H9 (cell line): ENCODE measurements around the gene PRRX2. TPM values are rescaled to one million over a fixed set of nuclear protein-coding genes. Genes with fewer than 3 reads are reported as not detected.

ENCODE experiments used
- DNase-seq: peaks from one replicate; pipeline ENCODE4 v3.0.0-alpha.2; 2017
- H2AFZ ChIP-seq: one replicate; pipeline ENCODE4 v1.6.1; 2013; ENCODE audit warnings: mild to moderate bottlenecking, low read length, control low read depth, moderate library complexity
- H2AK5ac ChIP-seq: 2 replicates; pipeline ENCODE4 v1.6.1; 2013; ENCODE audit warnings: low read length, control low read depth, mixed read lengths; ENCODE audit not compliant: insufficient read length
- H2BK120ac ChIP-seq: one replicate; pipeline ENCODE4 v1.6.1; 2013; ENCODE audit warnings: low read depth, mild to moderate bottlenecking, low read length, control low read depth, inconsistent platforms; ENCODE audit not compliant: poor library complexity, severe bottlenecking
- H2BK12ac ChIP-seq: 2 replicates; pipeline ENCODE4 v1.6.1; 2013; ENCODE audit warnings: low read length, control low read depth, mixed read lengths, low read depth; ENCODE audit not compliant: insufficient read length
- H2BK15ac ChIP-seq: 2 replicates; pipeline ENCODE4 v1.6.1; 2013; ENCODE audit warnings: low read depth, low read length, control low read depth
- H2BK20ac ChIP-seq: one replicate; pipeline ENCODE4 v1.6.1; 2013; ENCODE audit warnings: low read depth, mild to moderate bottlenecking, low read length, control low read depth, inconsistent platforms; ENCODE audit not compliant: poor library complexity, severe bottlenecking
- H2BK5ac ChIP-seq: 2 replicates; pipeline ENCODE4 v1.6.1; 2013; ENCODE audit warnings: low read length, control low read depth, mixed read lengths; ENCODE audit not compliant: insufficient read length
- H3K14ac ChIP-seq: 2 replicates; pipeline ENCODE4 v1.6.1; 2013; ENCODE audit warnings: low read length, control low read depth; ENCODE audit not compliant: insufficient read depth
- H3K18ac ChIP-seq: 2 replicates; pipeline ENCODE4 v1.6.1; 2013; ENCODE audit warnings: low read depth, mild to moderate bottlenecking, mixed read lengths, low read length, control low read depth; ENCODE audit not compliant: insufficient read length
- H3K23ac ChIP-seq: 2 replicates; pipeline ENCODE4 v1.6.1; 2013; ENCODE audit warnings: low read length, control low read depth, mixed read lengths, low read depth; ENCODE audit not compliant: insufficient read length
- H3K23me2 ChIP-seq: 2 replicates; pipeline ENCODE4 v1.6.1; 2013; ENCODE audit warnings: low read depth, mild to moderate bottlenecking, mixed read lengths, low read length, control low read depth; ENCODE audit not compliant: insufficient read length, poor library complexity, severe bottlenecking
- H3K27ac ChIP-seq: 2 replicates; pipeline ENCODE4 v1.5.1; 2013; ENCODE audit warnings: low read length, control low read depth, mixed read lengths, low read depth; ENCODE audit not compliant: insufficient read length
- H3K27me3 ChIP-seq: 2 replicates; pipeline ENCODE4 v1.6.1; 2013; ENCODE audit warnings: low read length, control low read depth, inconsistent platforms; ENCODE audit not compliant: insufficient read depth
- H3K4ac ChIP-seq: 2 replicates; pipeline ENCODE4 v1.6.1; 2013; ENCODE audit warnings: low read depth, mild to moderate bottlenecking, control low read depth, inconsistent platforms, low read length, moderate library complexity
- H3K4me1 ChIP-seq: 2 replicates; pipeline ENCODE4 v1.6.1; 2013; ENCODE audit warnings: low read length, control low read depth, inconsistent platforms; ENCODE audit not compliant: insufficient read depth
- H3K4me2 ChIP-seq: 2 replicates; pipeline ENCODE4 v1.6.1; 2013; ENCODE audit warnings: low read length, control low read depth, mixed read lengths; ENCODE audit not compliant: insufficient read length, insufficient read depth
- H3K56ac ChIP-seq: 2 replicates; pipeline ENCODE4 v1.6.1; 2013; ENCODE audit warnings: low read depth, mild to moderate bottlenecking, mixed read lengths, low read length, control low read depth; ENCODE audit not compliant: insufficient read length
- H3K79me1 ChIP-seq: 2 replicates; pipeline ENCODE4 v1.6.1; 2013; ENCODE audit warnings: low read depth, mild to moderate bottlenecking, moderate library complexity, low read length, control low read depth, inconsistent platforms; ENCODE audit not compliant: insufficient read depth, poor library complexity, severe bottlenecking
- H3K79me2 ChIP-seq: 2 replicates; pipeline ENCODE4 v1.6.1; 2013; ENCODE audit warnings: low read length, control low read depth, inconsistent platforms; ENCODE audit not compliant: insufficient read depth
- H3K9ac ChIP-seq: 2 replicates; pipeline ENCODE4 v1.6.1; 2013; ENCODE audit warnings: low read length, control low read depth, mixed read lengths; ENCODE audit not compliant: insufficient read length; ENCODE audit errors: extremely low read depth
- H3K9me3 ChIP-seq: one replicate; pipeline ENCODE4 v1.6.1; 2013; ENCODE audit warnings: low read depth, low read length, inconsistent platforms; ENCODE audit not compliant: control insufficient read depth
- H3T11ph ChIP-seq: one replicate; pipeline ENCODE4 v1.6.1; 2013; ENCODE audit warnings: mild to moderate bottlenecking, low read length, control low read depth, inconsistent platforms
- H4K20me1 ChIP-seq: one replicate; pipeline ENCODE4 v1.6.1; 2013; ENCODE audit not compliant: control insufficient read depth, insufficient read length, insufficient read depth
- H4K5ac ChIP-seq: 2 replicates; pipeline ENCODE4 v1.6.1; 2013; ENCODE audit warnings: low read depth, mild to moderate bottlenecking, mixed read lengths, low read length, control low read depth; ENCODE audit not compliant: insufficient read length
- H4K8ac ChIP-seq: replicated peaks from 2 replicates; pipeline ENCODE4 v1.6.1; 2013; ENCODE audit warnings: low read length, control low read depth, mixed read lengths, low read depth; ENCODE audit not compliant: insufficient read length
- H4K91ac ChIP-seq: 2 replicates; pipeline ENCODE4 v1.6.1; 2013; ENCODE audit warnings: low read depth, mild to moderate bottlenecking, moderate library complexity, mixed read lengths, low read length, control low read depth; ENCODE audit not compliant: insufficient read length
- H3K27ac Mint-ChIP-seq, 3 experiments: 2 replicates in 2 of 3; 3 replicates in 1 of 3; pipeline ENCODE4 v1.8.0; 2020 to 2021; ENCODE audit warnings: mixed read lengths in 3 of 3, mild to moderate bottlenecking in 1 of 3, moderate library complexity in 1 of 3
- H3K27me3 Mint-ChIP-seq: 2 replicates; pipeline ENCODE4 v1.8.0; 2021; ENCODE audit warnings: low read depth, mild to moderate bottlenecking, moderate library complexity, mixed read lengths
- H3K36me3 Mint-ChIP-seq, 3 experiments: 2 replicates in 2 of 3; 3 replicates in 1 of 3; pipeline ENCODE4 v1.8.0; 2020 to 2021; ENCODE audit warnings: low read depth in 3 of 3, mixed read lengths in 3 of 3; ENCODE audit not compliant: insufficient read depth in 1 of 3
- H3K4me1 Mint-ChIP-seq, 2 experiments: 2 replicates each; pipeline ENCODE4 v1.8.0; 2020; ENCODE audit warnings: mixed read lengths in 2 of 2
- H3K4me3 Mint-ChIP-seq, 2 experiments: 2 replicates in 1 of 2; 3 replicates in 1 of 2; pipeline ENCODE4 v1.8.0; 2020 to 2021; ENCODE audit warnings: mild to moderate bottlenecking in 2 of 2, mixed read lengths in 2 of 2, moderate library complexity in 1 of 2
- H3K9me3 Mint-ChIP-seq, 2 experiments: 2 replicates in 1 of 2; 3 replicates in 1 of 2; pipeline ENCODE4 v1.8.0; 2020; ENCODE audit warnings: mild to moderate bottlenecking in 2 of 2, mixed read lengths in 2 of 2, moderate library complexity in 1 of 2
- CTCF ChIP-seq: fragments of 200-600 bp; sonication (generic); conservative IDR thresholded peaks from 3 replicates; pipeline ENCODE4 v1.8.0; 2021; ENCODE audit warnings: antibody characterized with exemption, mild to moderate bottlenecking
- WGBS: extraction: QIAGEN DNeasy Blood & Tissue Kit; methylation state at CpG from one replicate; pipeline ENCODE4 v1.1.7; 2013; ENCODE audit warnings: missing lambda C conversion rate, low lambda C conversion rate, mixed read lengths; ENCODE audit not compliant: insufficient read length; ENCODE audit errors: extremely low coverage; 5-methylcytosine and 5-hydroxymethylcytosine counted together
- total RNA-seq: library from RNA; stranded (reverse); gene quantifications from 2 replicates; pipeline ENCODE4 v1.2.1, GENCODE V29; 2021

The PRRX2 gene
- total RNA-seq, 1 experiment from 2014 or later = 3.9 TPM

- Histone ChIP-seq H4K5ac (no peak overlapping the region), H3K9me3 (no peaks in the 10 kb centered on the region), H4K8ac (no peak overlapping the region), H4K91ac (no peak overlapping the region), H3K23ac (no peak overlapping the region), H3K27me3 (no peaks in the 10 kb centered on the region), H3K79me2 (no peaks in the 10 kb centered on the region; the same call in 1 of the 2 replicates), H3T11ph (no peak overlapping the region), H3K9ac (no peak overlapping the region), H3K14ac (no peak overlapping the region), H2BK15ac (no peak overlapping the region), H3K4me1 (no peaks in the 10 kb centered on the region), H2BK120ac (no peak overlapping the region), H3K56ac (no peak overlapping the region), H3K27ac (no peak overlapping the region), H3K23me2 (peaks cover 4% of the 10 kb centered on the region), H4K20me1 (no peaks in the 10 kb centered on the region), H3K79me1 (no peaks in the 10 kb centered on the region), H3K18ac (no peak overlapping the region), H3K4ac (no peak overlapping the region), H2BK20ac (no peak overlapping the region), H2AK5ac (no peak overlapping the region), H3K4me2 (no peak overlapping the region), H2BK5ac (no peak overlapping the region), H2BK12ac (no peak overlapping the region), H2AFZ (no peak overlapping the region)
- Mint-ChIP-seq H3K36me3 (no peaks in the 10 kb centered on the region; a peak in 1 of 7 replicates), H3K4me3 (no peak overlapping the region), H3K27ac (peak overlapping the region in 2 of 3 experiments; percentile 13 to 42; a peak in 2 of 7 replicates), H3K27me3 (peaks cover 2% of the 10 kb centered on the region; the same call in 1 of the 2 replicates), H3K9me3 (no peaks in the 10 kb centered on the region; a peak in 2 of 5 replicates), H3K4me1 (peaks cover 0 to 3% of the 10 kb centered on the region in 2 experiments; a peak in 1 of 4 replicates)
- DNase-seq = no peak
- WGBS = no CpG with 5 or more reads among the region's 7 CpGs
- TF ChIP-seq CTCF = no peak
Measured at GRCh38 chr9:129646654-129647053, 18.8 kb upstream of the PRRX2 start.
